CD4-positive, CD25-positive, alpha-beta regulatory T cell (primary cell): Measurements from ENCODE around the gene UBR2. TPM values are rescaled to one million over a fixed set of nuclear protein-coding genes. Genes with fewer than 3 reads are reported as not detected.
"Not testable (repeated sequence)": the region's sequence is repeated elsewhere in the genome, so short reads cannot be mapped to it uniquely, and the experiment has no call there.

ENCODE experiments used
- ATAC-seq, 2 donors: fragments of 150-1000 bp; cut with Tn5 transposase; one replicate each; pipeline ENCODE4 v1.10.0; 2021; ENCODE audit warnings: low read depth in 2 of 2, moderate number of reproducible peaks in 2 of 2, moderate library complexity in 1 of 2
- DNase-seq, 3 donors: peaks; one replicate each; pipeline versions ENCODE4 v3.0.0 to v3.0.0-alpha.2; 2012 to 2022; ENCODE audit warnings: mixed read lengths in 1 of 3
- H3K27ac ChIP-seq: one replicate; pipeline ENCODE4 v1.7.0; 2013; ENCODE audit warnings: mild to moderate bottlenecking, low read length; ENCODE audit not compliant: insufficient read depth, poor library complexity, severe bottlenecking
- H3K27me3 ChIP-seq: one replicate; pipeline ENCODE4 v1.7.0; 2013; ENCODE audit warnings: low read length; ENCODE audit not compliant: control insufficient read depth, insufficient read depth
- H3K36me3 ChIP-seq: one replicate; pipeline ENCODE4 v1.7.0; 2013; ENCODE audit warnings: mild to moderate bottlenecking, low read length, moderate library complexity; ENCODE audit not compliant: control insufficient read depth, insufficient read depth
- H3K4me1 ChIP-seq: 2 replicates; pipeline ENCODE4 v1.7.0; 2013; ENCODE audit warnings: mild to moderate bottlenecking, low read length; ENCODE audit not compliant: insufficient read depth, control insufficient read depth, poor library complexity, severe bottlenecking
- H3K4me3 ChIP-seq: one replicate; pipeline ENCODE4 v1.7.0; 2013; ENCODE audit warnings: low read depth, mild to moderate bottlenecking, low read length, moderate library complexity
- H3K9me3 ChIP-seq, 2 experiments: 1 replicate in 1 of 2; 2 replicates in 1 of 2; pipeline ENCODE4 v1.7.0; 2013; ENCODE audit warnings: low read length in 2 of 2, mild to moderate bottlenecking in 1 of 2, moderate library complexity in 1 of 2; ENCODE audit not compliant: control insufficient read depth in 2 of 2
- H3K27ac Mint-ChIP-seq, 3 donors: one replicate each; pipeline ENCODE4 v1.8.0; 2020 to 2022; ENCODE audit warnings: mild to moderate bottlenecking in 3 of 3, mixed read lengths in 3 of 3, moderate library complexity in 2 of 3
- H3K27me3 Mint-ChIP-seq: one replicate; pipeline ENCODE4 v1.8.0; 2022; ENCODE audit warnings: mild to moderate bottlenecking, mixed read lengths
- H3K36me3 Mint-ChIP-seq: one replicate; pipeline ENCODE4 v1.8.0; 2020; ENCODE audit warnings: mixed read lengths
- H3K4me1 Mint-ChIP-seq, 4 donors: one replicate each; pipeline ENCODE4 v1.8.0; 2020 to 2022; ENCODE audit warnings: mixed read lengths in 4 of 4, mild to moderate bottlenecking in 1 of 4
- H3K4me3 Mint-ChIP-seq, 4 donors: one replicate each; pipeline ENCODE4 v1.8.0; 2020 to 2022; ENCODE audit warnings: mild to moderate bottlenecking in 4 of 4, mixed read lengths in 4 of 4, moderate library complexity in 3 of 4
- H3K9me3 Mint-ChIP-seq, 7 donors: one replicate each; pipeline ENCODE4 v1.8.0; 2020 to 2022; ENCODE audit warnings: mixed read lengths in 7 of 7, mild to moderate bottlenecking in 3 of 7, moderate library complexity in 2 of 7
- polyA plus RNA-seq, 4 donors: library from polyadenylated mRNA; unstranded; fragments of 300-500 nt; fragmentation: Illumina TruSeq; gene quantifications; one replicate each; pipeline ENCODE4 v1.2.3, GENCODE V29; 2021
- total RNA-seq: library from RNA; stranded (reverse); gene quantifications from one replicate; pipeline ENCODE4 v1.2.3, GENCODE V29; 2022

UBR2 gene
- total and polyA plus RNA-seq, 5 donors from 2014 or later = 9.9 to 50.2 (median 11.5) TPM

DNA sequence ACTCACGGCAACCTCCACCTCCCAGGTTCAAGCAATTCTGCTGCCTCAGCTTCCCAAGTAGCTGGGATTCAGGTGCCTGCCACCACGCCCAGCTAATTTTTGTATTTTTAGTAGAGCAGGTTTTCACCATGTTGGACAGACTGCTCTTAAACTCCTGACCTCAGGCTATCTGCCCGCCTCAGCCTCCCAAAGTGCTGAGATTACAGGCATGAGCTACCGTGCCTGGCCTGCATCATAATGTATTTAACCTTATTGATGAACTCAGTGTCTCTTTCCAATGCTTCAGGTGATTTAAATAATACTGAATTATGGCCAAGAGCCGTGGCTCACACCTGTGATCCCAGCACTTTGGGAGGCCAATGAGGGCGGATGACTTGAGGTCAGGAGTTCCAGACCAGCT, 4.6 kb upstream of the UBR2 start:
- not testable (repeated sequence) for H3K27ac Mint-ChIP-seq, H3K36me3 ChIP-seq, H3K9me3 ChIP-seq, H3K4me3 Mint-ChIP-seq, DNase-seq, H3K4me3 ChIP-seq, H3K4me1 ChIP-seq, ATAC-seq, H3K9me3 Mint-ChIP-seq, H3K36me3 Mint-ChIP-seq, H3K27me3 Mint-ChIP-seq, H3K27me3 ChIP-seq, H3K27ac ChIP-seq
- H3K4me1 Mint-ChIP-seq = peaks cover 0 to 25% (median 9%) of the 10 kb centered on the region in 4 donors

GRCh38 chr6:42561986-42562385, 1.8 kb upstream of the UBR2 start:
- H3K36me3 Mint-ChIP-seq = peaks cover 11% of the 10 kb centered on the region
- H3K27me3 Mint-ChIP-seq = no peaks in the 10 kb centered on the region
- Histone ChIP-seq H3K4me3 (no peak overlapping the region), H3K4me1 (peaks cover 28% of the 10 kb centered on the region), H3K27me3 (no peaks in the 10 kb centered on the region), H3K27ac (no peak overlapping the region), H3K9me3 (no peaks in the 10 kb centered on the region), H3K36me3 (no peaks in the 10 kb centered on the region)
- DNase-seq (no peak), ATAC-seq (no peak)
- peak overlapping the region in 1 of 4 donors; percentile 99 for H3K4me3 Mint-ChIP-seq
- H3K27ac Mint-ChIP-seq = no peak overlapping the region
- H3K9me3 Mint-ChIP-seq = no peaks in the 10 kb centered on the region
- H3K4me1 Mint-ChIP-seq = peaks cover 8 to 31% (median 16%) of the 10 kb centered on the region in 4 donors

- Histone ChIP-seq H3K4me3 (no peak overlapping the region), H3K9me3 (no peaks in the 10 kb centered on the region), H3K4me1 (peaks cover 33% of the 10 kb centered on the region), H3K36me3 (no peaks in the 10 kb centered on the region), H3K27me3 (no peaks in the 10 kb centered on the region), H3K27ac (no peak overlapping the region)
- Mint-ChIP-seq H3K4me3 (peak overlapping the region; percentile 95 to 99 (median 98)), H3K4me1 (peaks cover 8 to 36% (median 20%) of the 10 kb centered on the region in 4 donors), H3K27ac (peak overlapping the region in 1 of 3 donors; percentile 93), H3K36me3 (peaks cover 14% of the 10 kb centered on the region), H3K27me3 (no peaks in the 10 kb centered on the region), H3K9me3 (no peaks in the 10 kb centered on the region)
- DNase-seq (no peak), ATAC-seq (no peak)
These were observed 932 bp upstream of the UBR2 start for GRCh38 chr6:42562788-42563405.

DNA sequence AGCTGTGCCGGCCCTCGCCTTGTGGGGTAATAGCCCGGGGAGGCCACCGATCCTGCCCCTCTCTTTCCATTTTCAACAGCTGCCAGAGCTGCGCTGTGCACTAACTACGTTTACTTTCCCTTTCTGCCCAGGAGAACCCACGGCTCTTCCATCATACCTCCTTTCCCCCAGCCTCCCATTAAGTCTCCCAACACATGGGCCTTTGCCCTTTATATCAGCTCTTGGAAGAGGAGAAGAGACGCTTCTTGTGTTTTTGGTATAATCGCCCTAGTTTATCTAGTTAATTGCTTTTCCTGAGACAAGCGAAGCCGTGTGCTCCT, 637 bp downstream of the UBR2 start:
- H3K9me3 ChIP-seq = no peaks in the 10 kb centered on the region
- no peaks in the 10 kb centered on the region for H3K27me3 Mint-ChIP-seq
- H3K27ac ChIP-seq = peak overlapping the region; percentile 92
- H3K36me3 ChIP-seq = no peaks in the 10 kb centered on the region
- ATAC-seq = peak in 1 of 2 donors; percentile 14
- H3K4me3 ChIP-seq = peak overlapping the region; percentile 99
- H3K9me3 Mint-ChIP-seq = no peaks in the 10 kb centered on the region
- H3K4me1 Mint-ChIP-seq = peaks cover 14 to 50% (median 32%) of the 10 kb centered on the region in 4 donors
- no peaks in the 10 kb centered on the region for H3K27me3 ChIP-seq
- H3K4me1 ChIP-seq = peaks cover 41% of the 10 kb centered on the region
- peak overlapping the region; percentile 95 to 99 (median 98) for H3K4me3 Mint-ChIP-seq
- DNase-seq = peak in 2 of 3 donors; percentile 44 to 66
- peaks cover 14% of the 10 kb centered on the region for H3K36me3 Mint-ChIP-seq
- H3K27ac Mint-ChIP-seq = peak overlapping the region; percentile 93 to 95 (median 95)

DNA sequence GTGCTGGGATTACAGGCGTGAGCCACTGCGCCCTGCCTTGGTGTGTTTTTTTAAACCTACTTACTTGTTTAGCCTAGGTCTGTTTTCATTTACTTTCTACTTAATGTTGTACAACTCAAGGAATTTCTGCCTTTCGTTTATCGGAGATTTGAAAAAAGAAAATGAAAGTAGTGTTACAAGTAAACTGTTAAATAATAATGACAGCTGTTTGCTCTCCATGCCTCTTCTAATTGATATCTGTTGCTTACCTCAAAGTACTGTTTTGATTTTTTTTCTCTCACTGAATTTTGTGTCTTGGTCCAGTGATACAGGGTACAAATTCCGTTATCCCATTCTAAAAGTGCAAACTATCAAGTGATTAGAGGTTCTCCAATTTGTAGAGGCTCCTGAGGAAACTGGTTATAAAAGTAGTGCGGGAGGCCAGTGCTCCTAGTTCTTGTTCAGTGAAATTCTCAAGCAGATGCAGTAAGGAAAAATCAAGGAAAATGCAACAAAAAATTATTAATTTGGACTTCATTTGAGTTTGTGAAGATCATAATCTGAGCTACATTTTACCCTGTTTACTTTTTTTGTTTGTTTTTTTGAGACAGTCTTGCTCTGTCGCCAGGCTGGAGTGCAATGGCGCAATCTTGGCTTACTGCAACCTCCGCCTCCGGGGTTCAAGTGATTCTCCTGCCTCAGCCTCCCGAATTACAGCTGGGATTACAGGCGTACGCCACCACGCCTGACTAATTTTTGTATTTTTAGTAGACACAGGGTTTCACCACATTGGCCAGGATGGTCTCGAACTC, 2.2 kb downstream of the UBR2 start:
- Mint-ChIP-seq H3K9me3 (no peaks in the 10 kb centered on the region), H3K27ac (peak overlapping the region; percentile 93 to 95 (median 95)), H3K4me1 (peaks cover 19 to 56% (median 35%) of the 10 kb centered on the region in 4 donors), H3K4me3 (peak overlapping the region; percentile 95 to 99 (median 98)), H3K27me3 (no peaks in the 10 kb centered on the region), H3K36me3 (peaks cover 14% of the 10 kb centered on the region)
- Histone ChIP-seq H3K27me3 (no peaks in the 10 kb centered on the region), H3K4me1 (peaks cover 47% of the 10 kb centered on the region), H3K36me3 (no peaks in the 10 kb centered on the region), H3K27ac (peak overlapping the region; percentile 92), H3K9me3 (no peaks in the 10 kb centered on the region), H3K4me3 (peak overlapping the region; percentile 99)
- no peak for ATAC-seq
- peak in 1 of 3 donors; percentile 36 for DNase-seq

GRCh38 chr6:42566614-42567208, 2.9 kb downstream of the UBR2 start:
- ATAC-seq = no peak
- H3K36me3 Mint-ChIP-seq = peaks cover 14% of the 10 kb centered on the region

DNA sequence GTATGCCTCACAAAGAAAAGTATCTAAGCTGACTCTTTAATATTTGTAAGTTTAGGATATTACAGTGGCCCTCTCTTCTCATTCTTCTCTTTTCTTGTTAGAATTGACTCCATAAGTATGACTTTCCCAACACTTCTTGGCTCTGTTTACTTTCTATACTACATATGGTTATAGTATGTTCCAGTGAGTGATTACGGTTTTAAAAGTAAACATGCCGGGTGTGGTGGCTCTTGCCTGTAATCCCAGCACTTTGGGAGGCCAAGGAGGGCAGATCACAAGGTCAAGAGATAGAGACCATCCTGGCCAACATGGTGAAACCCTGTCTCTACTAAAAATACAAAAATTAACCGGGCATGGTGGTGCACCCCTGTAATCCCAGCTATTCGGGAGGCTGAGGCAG, 3.4 kb downstream of the UBR2 start:
- H3K27ac ChIP-seq, H3K27me3 Mint-ChIP-seq, DNase-seq, H3K36me3 ChIP-seq, H3K9me3 ChIP-seq, H3K27me3 ChIP-seq, ATAC-seq, H3K9me3 Mint-ChIP-seq, H3K4me3 ChIP-seq: not testable (repeated sequence)
- peaks cover 58% of the 10 kb centered on the region for H3K4me1 ChIP-seq
- Mint-ChIP-seq H3K27ac (peak overlapping the region; percentile 48 to 93 (median 51)), H3K36me3 (peaks cover 14% of the 10 kb centered on the region), H3K4me1 (peaks cover 25 to 67% (median 41%) of the 10 kb centered on the region in 4 donors), H3K4me3 (peak overlapping the region in 3 of 4 donors; percentile 17 to 99 (median 66))

More at GRCh38 chr6:42566614-42567208, 2.9 kb downstream of the UBR2 start:
- Mint-ChIP-seq H3K9me3 (no peaks in the 10 kb centered on the region), H3K27ac (peak overlapping the region in 2 of 3 donors; percentile 51 to 93), H3K4me1 (peaks cover 20 to 61% (median 37%) of the 10 kb centered on the region in 4 donors), H3K4me3 (peak overlapping the region; percentile 95 to 99 (median 98)), H3K27me3 (no peaks in the 10 kb centered on the region)
- Histone ChIP-seq H3K4me1 (peaks cover 53% of the 10 kb centered on the region), H3K27me3 (no peaks in the 10 kb centered on the region), H3K36me3 (no peaks in the 10 kb centered on the region), H3K9me3 (no peaks in the 10 kb centered on the region), H3K27ac (no peak overlapping the region), H3K4me3 (peak overlapping the region; percentile 37)
- no peak for DNase-seq
